Dermis lymphatic vessel endothelial cell (primary cell): ENCODE data around the gene SERPINI2. TPM values are rescaled to one million over a fixed set of nuclear protein-coding genes. Genes with fewer than 3 reads are reported as not detected.

ENCODE experiments used
- total RNA-seq: library from RNA; depleted of rRNA; stranded (reverse); fragments of >200 nt; gene quantifications from 2 replicates; pipeline ENCODE4 v1.2.1, GENCODE V29; 2014

The SERPINI2 gene
- not detected in 2 replicates for total RNA-seq

GRCh38 chr3:167473863-167474262, at the start of gene SERPINI2:
Gene SERPINI2, minus strand, starts transcription at chr3:167474042. Its CDS starts 2,208 bp downstream, at chr3:167471834.

Other genes with a start within 250 kb of the SERPINI2 start
- not detected in 2 replicates for gene ZBBX, start 93.7 kb downstream of the SERPINI2 start, total RNA-seq
- gene WDR49, start 179.9 kb upstream of the SERPINI2 start, total RNA-seq, result 0.11 and 0.17 TPM in 2 replicates